GM21723 (cell line): ENCODE data around the gene EBP.

ENCODE experiments used
- ATAC-seq: cut with Tn5 transposase; IDR thresholded peaks from one replicate; pipeline ENCODE4 v1.9.1; 2021; ENCODE audit warnings: mild to moderate bottlenecking, moderate library complexity; ENCODE audit not compliant: unreplicated experiment

EBP gene

DNA sequence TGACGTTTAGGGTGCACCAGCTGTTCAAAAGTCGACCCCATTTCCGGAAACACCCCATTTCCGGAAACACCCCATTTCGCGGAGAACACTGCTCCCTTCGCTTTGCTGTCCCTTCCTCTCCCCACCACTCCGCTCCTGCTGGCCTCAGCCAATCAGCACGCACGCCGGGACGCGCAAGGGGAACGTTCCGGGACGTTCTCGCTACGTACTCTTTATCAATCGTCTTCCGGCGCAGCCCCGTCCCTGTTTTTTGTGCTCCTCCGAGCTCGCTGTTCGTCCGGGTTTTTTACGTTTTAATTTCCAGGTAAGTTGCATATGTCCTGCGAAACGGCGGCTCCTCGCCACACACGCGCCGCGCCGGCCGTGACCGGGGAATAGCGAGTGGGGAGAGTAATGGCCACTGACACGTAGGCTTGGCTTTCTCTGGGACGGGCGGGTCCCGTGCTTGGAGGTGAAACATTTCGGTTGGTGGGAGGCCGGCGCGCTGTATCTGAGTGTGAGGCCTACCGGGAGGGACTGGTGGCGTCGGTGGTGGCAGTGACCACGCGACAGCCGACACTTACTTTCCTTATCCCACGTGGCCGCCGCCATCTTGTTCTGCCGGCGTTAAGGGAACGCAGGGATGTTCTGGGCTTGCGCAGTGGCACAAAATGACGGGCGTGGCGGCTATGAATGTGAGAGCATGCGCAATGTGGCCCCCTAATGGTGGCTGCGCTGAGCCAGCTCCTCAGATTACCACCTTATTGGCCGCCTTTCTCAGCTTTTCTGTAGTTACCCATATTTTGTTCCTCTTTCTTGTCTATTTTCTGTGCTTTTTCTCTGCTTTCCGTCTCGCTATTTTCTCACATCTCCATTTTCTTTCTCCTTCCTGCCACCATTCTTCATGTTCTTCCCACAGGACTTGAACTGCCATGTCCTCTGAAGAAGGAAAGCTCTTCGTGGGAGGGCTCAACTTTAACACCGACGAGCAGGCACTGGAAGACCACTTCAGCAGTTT, 53.0 kb downstream of the EBP start, which contains the start of gene RBM3:
TSS of gene RBM3 (plus strand) at position 215 of the 997 bp plus-strand sequence. CDS start at position 912, 697 bp downstream.
- peak; percentile 86 for ATAC-seq

- ATAC-seq, result no peak
These were observed 54.0 kb downstream of the EBP start for GRCh38 chrX:48575642-48576041.

- ATAC-seq, result no peak
These were observed 54.5 kb downstream of the EBP start for GRCh38 chrX:48576108-48576507.
